ENCODE measurements around the gene PDE10A.

Gene PDE10A

GRCh38 chr6:165308926-165309731, 353.9 kb downstream of the PDE10A start, which contains the start of gene C6orf118:
C6orf118 (minus strand) TSS chr6:165309605; CDS start chr6:165309586, 19 bp downstream.
- Histone ChIP-seq H2AFZ (ENCODE audit: low read length, unreplicated experiment) (peak within 1 kb of the TSS; percentile 96), H3K4me3 (ENCODE audit: low read depth, low read length) (peak within 1 kb of the TSS; percentile 88), H3K4me1 (ENCODE audit: control insufficient read depth, insufficient read depth, low read length, unreplicated experiment) (no peaks in the 10 kb centered on the region), H3K36me3 (ENCODE audit: insufficient read depth, low read length) (no peaks in the 10 kb centered on the region), H3K27ac (ENCODE audit: low read depth, low read length) (no peak within 1 kb of the TSS), H3K27me3 (ENCODE audit: insufficient read depth, low read length) (no peaks in the 10 kb centered on the region), H3K79me2 (ENCODE audit: control insufficient read depth, insufficient read depth, low read length, unreplicated experiment) (no peaks in the 10 kb centered on the region)

- Histone ChIP-seq H3K36me3 (ENCODE audit: insufficient read depth, low read length) (no peaks in the 10 kb centered on the region), H3K4me1 (ENCODE audit: control insufficient read depth, insufficient read depth, low read length, unreplicated experiment) (no peaks in the 10 kb centered on the region), H3K4me3 (ENCODE audit: low read depth, low read length) (no peak overlapping the region), H3K79me2 (ENCODE audit: control insufficient read depth, insufficient read depth, low read length, unreplicated experiment) (no peaks in the 10 kb centered on the region), H2AFZ (ENCODE audit: low read length, unreplicated experiment) (no peak overlapping the region), H3K27me3 (ENCODE audit: insufficient read depth, low read length) (no peaks in the 10 kb centered on the region), H3K27ac (ENCODE audit: low read depth, low read length) (no peak overlapping the region)
These were observed 356.1 kb downstream of the PDE10A start for GRCh38 chr6:165306955-165307354.

- Histone ChIP-seq H3K79me2 (ENCODE audit: control insufficient read depth, insufficient read depth, low read length, unreplicated experiment) (no peaks in the 10 kb centered on the region), H3K4me3 (ENCODE audit: low read depth, low read length) (no peak overlapping the region), H3K27me3 (ENCODE audit: insufficient read depth, low read length) (no peaks in the 10 kb centered on the region), H3K36me3 (ENCODE audit: insufficient read depth, low read length) (no peaks in the 10 kb centered on the region), H3K27ac (ENCODE audit: low read depth, low read length) (no peak overlapping the region), H2AFZ (ENCODE audit: low read length, unreplicated experiment) (no peak overlapping the region), H3K4me1 (ENCODE audit: control insufficient read depth, insufficient read depth, low read length, unreplicated experiment) (no peaks in the 10 kb centered on the region)
These were observed 361.4 kb downstream of the PDE10A start for GRCh38 chr6:165301372-165302246.

DNA sequence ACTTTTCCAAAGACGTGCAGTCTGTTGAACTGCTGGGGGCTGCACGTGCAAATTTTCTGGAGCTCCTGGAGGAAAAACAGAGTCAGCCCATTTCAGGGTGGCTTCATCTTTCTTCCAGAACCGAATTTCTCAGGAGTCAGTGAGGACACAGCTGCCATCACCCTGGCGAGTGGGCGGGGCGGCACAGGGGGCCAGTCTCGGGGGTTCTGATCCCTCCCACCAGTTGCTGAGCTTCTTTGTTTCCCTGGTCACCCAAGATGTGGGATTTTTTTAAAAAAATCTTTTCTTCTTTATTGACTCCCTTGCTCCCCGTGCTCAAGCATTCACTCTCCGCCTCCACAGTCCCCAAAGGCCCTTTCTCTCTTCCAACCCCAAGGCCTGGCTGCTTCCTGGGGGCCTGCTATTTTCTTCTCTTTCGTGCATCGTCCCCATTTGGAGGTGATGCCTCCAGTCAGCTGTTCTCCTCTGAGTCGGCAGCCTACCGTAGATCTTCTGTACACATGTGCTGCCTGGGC, 362.6 kb downstream of the PDE10A start:
- Histone ChIP-seq H3K4me3 (ENCODE audit: low read depth, low read length) (no peak overlapping the region), H3K36me3 (ENCODE audit: insufficient read depth, low read length) (no peaks in the 10 kb centered on the region), H3K79me2 (ENCODE audit: control insufficient read depth, insufficient read depth, low read length, unreplicated experiment) (no peaks in the 10 kb centered on the region), H2AFZ (ENCODE audit: low read length, unreplicated experiment) (no peak overlapping the region), H3K27me3 (ENCODE audit: insufficient read depth, low read length) (no peaks in the 10 kb centered on the region), H3K4me1 (ENCODE audit: control insufficient read depth, insufficient read depth, low read length, unreplicated experiment) (no peaks in the 10 kb centered on the region), H3K27ac (ENCODE audit: low read depth, low read length) (no peak overlapping the region)

DNA sequence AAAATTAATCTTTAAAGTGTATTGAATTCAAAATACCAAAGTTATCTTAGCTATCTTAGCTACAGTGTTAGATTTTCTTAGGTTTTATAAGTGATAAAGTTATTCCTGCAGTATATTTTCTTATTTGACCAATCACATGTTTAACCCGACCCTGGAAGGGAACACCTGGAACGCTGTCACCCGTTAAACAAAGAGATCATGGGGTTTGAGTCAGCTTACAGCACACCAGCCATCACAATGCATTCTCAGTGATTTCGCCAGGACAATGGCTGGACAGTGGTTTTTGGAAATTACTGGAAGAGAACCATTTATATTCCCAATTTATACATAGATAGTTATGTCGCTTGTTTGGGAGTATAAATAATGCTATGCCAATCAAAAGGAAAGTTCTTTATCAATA, 364.2 kb downstream of the PDE10A start:
- H3K4me3 ChIP-seq (ENCODE audit: low read depth, low read length): no peak overlapping the region
- no peaks in the 10 kb centered on the region for H3K27me3 ChIP-seq (ENCODE audit: insufficient read depth, low read length)
- H3K27ac ChIP-seq (ENCODE audit: low read depth, low read length): no peak overlapping the region
- no peaks in the 10 kb centered on the region for H3K36me3 ChIP-seq (ENCODE audit: insufficient read depth, low read length)
- H3K4me1 ChIP-seq (ENCODE audit: control insufficient read depth, insufficient read depth, low read length, unreplicated experiment): no peaks in the 10 kb centered on the region
- no peaks in the 10 kb centered on the region for H3K79me2 ChIP-seq (ENCODE audit: control insufficient read depth, insufficient read depth, low read length, unreplicated experiment)
- H2AFZ ChIP-seq (ENCODE audit: low read length, unreplicated experiment): no peak overlapping the region

DNA sequence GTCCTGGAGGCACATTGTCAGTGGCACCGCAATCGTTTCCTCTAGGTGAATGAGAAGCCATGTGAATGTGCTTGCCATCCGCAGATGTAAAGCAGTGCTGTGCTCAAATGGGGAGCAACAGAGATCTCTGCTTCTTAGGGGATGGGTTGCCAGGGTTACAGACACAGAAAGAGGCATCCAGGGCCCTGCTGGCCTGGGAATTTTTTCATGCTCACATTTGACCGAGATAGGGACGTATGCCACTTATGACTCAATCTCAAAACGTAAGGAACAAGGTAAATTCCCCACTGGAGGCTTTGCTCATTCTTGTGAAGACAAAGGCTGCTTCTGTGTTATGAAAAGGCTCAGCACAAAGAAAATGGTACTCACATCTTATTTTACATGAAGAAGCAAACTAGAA, 364.6 kb downstream of the PDE10A start:
- Histone ChIP-seq H3K79me2 (ENCODE audit: control insufficient read depth, insufficient read depth, low read length, unreplicated experiment) (no peaks in the 10 kb centered on the region), H3K36me3 (ENCODE audit: insufficient read depth, low read length) (no peaks in the 10 kb centered on the region), H2AFZ (ENCODE audit: low read length, unreplicated experiment) (no peak overlapping the region), H3K27me3 (ENCODE audit: insufficient read depth, low read length) (no peaks in the 10 kb centered on the region), H3K27ac (ENCODE audit: low read depth, low read length) (no peak overlapping the region), H3K4me3 (ENCODE audit: low read depth, low read length) (no peak overlapping the region), H3K4me1 (ENCODE audit: control insufficient read depth, insufficient read depth, low read length, unreplicated experiment) (no peaks in the 10 kb centered on the region)

DNA sequence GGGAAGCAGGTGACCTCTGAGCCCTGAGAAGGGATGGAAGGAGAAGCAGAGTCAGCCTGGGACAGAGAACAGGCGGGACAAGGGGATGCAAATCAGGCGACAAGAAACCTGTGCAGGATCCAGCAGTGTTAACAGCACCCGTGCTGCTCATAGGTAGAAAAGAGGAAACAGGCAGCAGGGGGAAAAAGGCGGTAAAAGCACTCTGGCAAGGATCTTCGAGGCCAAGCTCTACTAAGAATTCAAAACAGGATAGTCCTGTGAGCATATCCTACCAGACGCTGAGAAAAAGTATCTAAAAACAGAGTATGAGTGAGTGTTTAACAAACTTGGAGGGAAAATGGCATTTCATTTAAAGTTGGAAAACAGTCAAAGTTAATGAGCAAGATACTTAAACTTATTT, 370.4 kb downstream of the PDE10A start:
- Histone ChIP-seq H3K27ac (ENCODE audit: low read depth, low read length) (no peak overlapping the region), H3K4me1 (ENCODE audit: control insufficient read depth, insufficient read depth, low read length, unreplicated experiment) (no peaks in the 10 kb centered on the region), H3K36me3 (ENCODE audit: insufficient read depth, low read length) (no peaks in the 10 kb centered on the region), H3K27me3 (ENCODE audit: insufficient read depth, low read length) (0 out of 2 replicates have a peak, but pooled peaks cover 4% of the 10 kb centered on the region), H2AFZ (ENCODE audit: low read length, unreplicated experiment) (no peak overlapping the region), H3K79me2 (ENCODE audit: control insufficient read depth, insufficient read depth, low read length, unreplicated experiment) (no peaks in the 10 kb centered on the region), H3K4me3 (ENCODE audit: low read depth, low read length) (no peak overlapping the region)

Measured in ACC112 (cell line).